Raji (cell line): ENCODE measurements around the gene SELENOO.
A peak's percentile ranks its signal among the peaks of the same experiment; 100 is the strongest.

Experiments
- POLR2A ChIP-seq: IDR thresholded peaks from 2 replicates; pipeline ENCODE4 v1.6.1; 2011; ENCODE audit warnings: low read depth, low read length, control low read depth; ENCODE audit not compliant: insufficient read depth

The SELENOO gene

GRCh38 chr22:50245214-50246072 lies 44.6 kb downstream of the SELENOO start:
- no peak for TF ChIP-seq POLR2A

GRCh38 chr22:50246242-50247175 lies 45.7 kb downstream of the SELENOO start:
- TF ChIP-seq POLR2A = 0 out of 2 replicates have a peak, but pooled peaks have one; percentile 21

- 0 out of 2 replicates have a peak, but pooled peaks have one; percentile 15 for TF ChIP-seq POLR2A
Measured at GRCh38 chr22:50247748-50248147, 46.9 kb downstream of the SELENOO start.

GRCh38 chr22:50248196-50249081 lies 47.6 kb downstream of the SELENOO start:
- TF ChIP-seq POLR2A = no peak

DNA sequence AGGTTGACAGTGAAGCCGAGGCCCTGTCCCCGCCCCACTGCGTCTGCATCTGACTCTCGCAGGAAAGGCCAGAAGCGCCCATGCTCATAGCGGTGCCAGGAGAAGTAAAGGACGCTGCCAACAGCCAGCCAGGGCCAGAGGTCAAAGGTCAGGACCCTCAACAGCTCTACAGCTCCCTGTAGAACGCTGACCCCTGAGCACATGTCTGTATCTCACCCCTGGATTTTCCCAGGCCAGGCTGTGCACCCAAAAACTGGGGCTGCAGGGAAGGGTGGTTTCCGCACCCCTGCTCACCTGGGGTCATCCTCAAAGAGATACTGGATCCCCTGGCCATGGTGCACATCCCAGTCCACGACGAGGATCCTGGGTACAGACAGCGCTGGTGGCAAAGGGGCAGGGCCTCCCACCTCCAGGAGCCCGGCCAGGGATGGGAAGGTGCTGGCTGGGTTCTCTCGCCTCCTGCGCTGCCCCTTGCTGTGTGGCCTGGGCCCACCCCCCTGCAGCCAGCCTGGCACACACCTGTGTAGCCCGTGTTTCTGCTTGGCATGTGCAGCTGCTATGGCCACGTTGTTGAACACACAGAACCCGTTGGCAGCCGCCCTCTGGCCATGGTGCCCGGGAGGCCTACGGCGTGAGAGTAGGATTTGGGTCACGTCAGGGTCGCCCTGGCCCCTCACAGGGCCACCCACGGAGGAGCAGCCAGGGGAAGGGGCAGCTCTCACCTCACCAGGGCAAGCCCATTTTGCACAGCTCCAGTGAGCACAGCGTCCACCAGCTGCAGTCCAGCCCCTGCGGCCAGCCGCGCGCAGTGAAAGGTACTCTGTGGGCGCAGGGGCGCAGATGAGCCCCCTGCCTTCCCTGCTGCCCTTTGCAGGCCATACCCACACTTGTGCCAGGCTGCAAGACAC lies 48.8 kb downstream of the SELENOO start:
- TF ChIP-seq POLR2A = no peak

GRCh38 chr22:50250249-50250554 lies 49.4 kb downstream of the SELENOO start:
- no peak for TF ChIP-seq POLR2A

DNA sequence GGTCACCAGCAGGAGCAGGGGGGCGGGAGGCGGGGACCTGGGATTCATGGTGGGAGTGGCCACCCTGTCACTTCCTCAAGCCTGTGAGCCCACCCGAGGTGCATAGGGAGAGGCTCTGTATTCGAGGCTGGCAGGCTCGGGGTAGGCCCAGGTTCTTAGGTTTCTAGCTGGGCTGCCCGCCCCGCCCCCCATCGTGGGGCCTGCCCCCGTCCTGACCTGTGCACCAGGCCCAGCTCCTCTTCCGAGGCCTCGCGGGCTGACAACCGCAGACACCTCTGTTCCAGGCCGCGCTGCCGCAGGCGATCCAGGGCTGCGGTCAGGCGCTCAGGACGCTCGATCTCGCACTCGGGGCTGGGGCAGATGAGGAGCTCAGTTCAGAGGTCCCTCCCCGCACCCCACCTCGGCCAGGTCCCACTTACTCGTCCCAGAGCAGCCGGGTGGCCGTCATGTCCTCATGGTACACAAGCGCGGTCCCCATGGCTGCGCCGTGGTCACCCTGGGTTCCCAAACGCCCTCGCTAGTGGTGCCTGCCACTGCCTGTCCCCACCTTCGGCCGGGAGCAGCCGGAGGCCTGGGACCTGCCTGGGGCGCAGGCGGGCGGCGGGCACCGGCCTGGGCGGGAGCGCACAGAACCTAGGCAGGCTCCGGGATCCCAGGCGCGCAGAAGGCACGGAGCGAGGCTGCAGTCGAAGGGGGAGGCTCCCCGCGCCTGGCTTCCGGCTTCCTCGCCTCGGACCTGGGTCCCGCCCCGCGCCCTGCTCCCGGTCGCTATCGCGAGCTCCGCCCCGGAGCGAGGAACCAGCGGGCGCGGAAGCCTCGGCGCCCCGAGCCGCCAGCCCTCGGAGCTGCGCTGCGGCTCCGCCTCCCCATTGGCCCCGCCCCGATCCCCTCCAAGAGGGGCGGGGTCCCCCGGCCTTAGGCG lies 50.0 kb downstream of the SELENOO start, which contains the start of gene HDAC10:
TSS of gene HDAC10 (minus strand) at position 711 of the 922 bp plus-strand sequence. CDS start at position 478, 233 bp downstream.
- TF ChIP-seq POLR2A = peak; percentile 76

DNA sequence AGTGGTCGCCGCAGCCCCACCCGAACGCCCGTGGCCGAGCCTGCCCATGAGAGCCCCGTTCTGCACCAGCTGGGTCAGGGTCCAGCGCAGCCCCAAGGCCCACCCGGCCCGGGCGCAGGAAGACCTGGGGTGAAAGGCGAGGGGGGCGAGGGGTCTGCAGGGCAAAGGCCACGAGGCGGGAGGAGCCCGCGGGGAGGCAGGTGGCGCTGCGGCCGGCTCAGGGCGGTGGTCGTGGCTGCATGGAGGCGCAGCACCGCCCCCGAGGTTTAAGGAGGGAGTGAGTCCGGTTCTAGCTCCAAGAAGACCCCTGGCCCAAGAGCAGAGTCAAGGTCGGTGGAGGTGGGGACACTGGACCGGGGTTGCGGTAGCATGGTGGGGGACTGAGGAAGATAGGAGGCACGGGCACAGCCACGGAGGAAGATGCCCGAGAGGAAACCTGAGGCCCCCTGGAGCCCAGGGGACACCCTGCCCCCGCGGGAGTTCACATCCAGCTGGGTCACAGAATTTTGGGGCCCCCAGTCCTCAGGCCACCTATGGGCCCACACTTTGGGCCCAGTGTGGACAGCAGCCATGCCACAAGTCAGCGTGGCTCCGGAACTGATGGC lies 50.8 kb downstream of the SELENOO start:
- no peak for TF ChIP-seq POLR2A

- TF ChIP-seq POLR2A = no peak; the same call in 1 of the 2 replicates
Measured at GRCh38 chr22:50252082-50253045, 51.6 kb downstream of the SELENOO start.

DNA sequence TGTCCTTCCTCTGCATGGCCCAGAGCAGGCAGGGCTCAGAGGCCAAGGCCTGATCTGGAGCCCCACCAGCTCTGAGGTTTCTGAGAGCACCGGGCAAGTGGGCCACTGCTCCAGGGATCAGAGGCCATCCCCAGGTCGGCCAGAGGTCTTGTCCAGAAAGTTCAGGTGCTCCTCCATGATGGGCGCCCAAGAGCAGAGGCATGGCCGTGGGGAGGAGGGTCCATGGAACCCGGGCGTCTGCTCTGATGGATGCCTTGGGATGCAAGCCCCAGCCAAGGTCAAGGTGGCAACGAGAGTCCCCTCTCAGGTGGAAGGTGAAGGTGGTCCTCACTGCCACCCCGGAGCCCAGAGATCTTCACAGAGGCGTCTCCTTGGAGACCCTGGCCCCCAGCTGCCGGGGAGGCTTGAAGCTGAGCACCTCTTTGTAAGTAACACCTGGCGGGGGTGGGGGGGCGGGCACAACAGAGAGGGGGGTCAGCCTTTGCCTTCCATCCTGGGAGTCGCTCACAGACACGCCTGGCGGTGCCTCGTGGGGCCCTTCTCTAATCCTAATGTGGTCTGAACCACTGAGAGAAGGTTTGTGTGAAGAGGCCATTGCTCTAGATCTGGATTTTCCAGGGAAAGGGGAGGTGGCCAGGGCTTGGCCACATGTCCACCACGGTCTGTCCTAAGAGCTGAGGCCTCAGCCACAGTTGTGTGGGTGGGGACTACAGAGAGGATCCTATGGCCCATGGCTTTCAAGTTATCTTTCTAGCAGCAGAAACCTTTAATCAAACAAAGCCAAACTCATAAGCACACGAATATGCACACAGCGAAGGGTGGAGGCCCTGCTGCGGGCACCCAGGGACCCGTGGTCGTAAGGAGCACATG lies 52.5 kb downstream of the SELENOO start:
- no peak for TF ChIP-seq POLR2A
